HepG2 (cell line): Measurements from ENCODE around the gene STRN4. TPM values are rescaled to one million over a fixed set of nuclear protein-coding genes. Genes with fewer than 3 reads are reported as not detected.

Source experiments
- ATAC-seq: fragments of 200-7000 bp; cut with Tn5 transposase; 3 replicates; pipeline ENCODE4 v1.9.1; 2020; ENCODE audit warnings: mild to moderate bottlenecking, moderate library complexity
- BruUV-seq: library from RNA; stranded (reverse); fragments of 400-500 nt; replicated peaks from 2 replicates; lab custom pipeline; 2021; lab: Mats Ljungman, UMichigan
- CTCF ChIA-PET: fragments of 300-600 bp; formaldehyde crosslinking; extraction: SDS; loops from one replicate; lab custom pipeline; 2021; ENCODE audit warnings: low total read pairs, inconsistent platforms, low intra/inter-chr PET ratio; lab: Yijun Ruan, JAX
- POLR2A ChIA-PET: fragments of 350-600 bp; sonication (Branson Sonifier 250); formaldehyde crosslinking; loops from one replicate; lab custom pipeline; 2020; ENCODE audit warnings: antibody characterized with exemption, inconsistent platforms; lab: Yijun Ruan, JAX
- DNase-seq: peaks from one replicate; pipeline ENCODE4 v3.0.0-alpha.2; 2015; ENCODE audit warnings: low spot score
- FAIRE-seq: peaks from 3 replicates; lab custom pipeline; 2011; peaks lifted over from hg19 to GRCh38; lab: Jason Lieb, UNC
- H2AFZ ChIP-seq: one replicate; pipeline ENCODE4 v1.6.1; 2011; ENCODE audit warnings: low read length, inconsistent platforms
- H3K27ac ChIP-seq: fragments of 300-600 bp; 3 replicates; pipeline ENCODE4 v1.8.0; 2011; ENCODE audit warnings: mixed run types, mild to moderate bottlenecking, mixed read lengths, low read length, inconsistent platforms; ENCODE audit not compliant: insufficient read depth; ENCODE audit errors: extremely low read length
- H3K27me3 ChIP-seq, 2 experiments: fragments of 200-600 bp in 1 of 2; 2 replicates in 1 of 2; 3 replicates in 1 of 2; pipeline versions ENCODE4 v1.6.0 to v1.8.0; 2011; ENCODE audit warnings: low read length in 2 of 2, mild to moderate bottlenecking in 2 of 2, moderate library complexity in 2 of 2, inconsistent platforms in 1 of 2; ENCODE audit not compliant: insufficient read depth in 2 of 2, control insufficient read depth in 1 of 2
- H3K36me3 ChIP-seq, 2 experiments: fragments of 200-600 bp in 1 of 2; replicated peaks in 1 of 2; 2 replicates in 1 of 2; 3 replicates in 1 of 2; pipeline versions ENCODE4 v1.5.1 to v1.8.0; 2011; ENCODE audit warnings: low read length in 2 of 2, inconsistent platforms in 1 of 2; ENCODE audit not compliant: insufficient read depth in 2 of 2, control insufficient read depth in 1 of 2
- H3K4me1 ChIP-seq: 2 replicates; pipeline ENCODE4 v1.5.1; 2012; ENCODE audit warnings: low read length, inconsistent platforms; ENCODE audit not compliant: insufficient read depth
- H3K4me2 ChIP-seq: 2 replicates; pipeline ENCODE4 v1.6.0; 2011; ENCODE audit warnings: low read depth, low read length, inconsistent platforms
- H3K4me3 ChIP-seq, 3 experiments: fragments of 200-600 bp in 1 of 3; sonication (generic), shearing (Covaris generic) in 1 of 3; replicated peaks in 1 of 3; 2 replicates each; pipeline ENCODE4 v1.5.1; 2011 to 2016; ENCODE audit warnings: low read length in 3 of 3, inconsistent platforms in 2 of 3, low read depth in 2 of 3, mild to moderate bottlenecking in 2 of 3, control low read depth in 1 of 3, mixed read lengths in 1 of 3; ENCODE audit not compliant: insufficient read depth in 1 of 3
- H3K79me2 ChIP-seq: one replicate; pipeline ENCODE4 v1.6.1; 2011; ENCODE audit warnings: low read length, inconsistent platforms; ENCODE audit not compliant: insufficient read depth
- H3K9ac ChIP-seq: 2 replicates; pipeline ENCODE4 v1.6.0; 2011; ENCODE audit warnings: mild to moderate bottlenecking, low read depth, low read length, inconsistent platforms; ENCODE audit not compliant: insufficient read depth
- H3K9me3 ChIP-seq: 2 replicates; pipeline ENCODE4 v1.5.1; 2012; ENCODE audit warnings: mild to moderate bottlenecking, low read length
- H4K20me1 ChIP-seq: 2 replicates; pipeline ENCODE4 v1.6.0; 2011; ENCODE audit warnings: inconsistent platforms, mild to moderate bottlenecking, low read length, moderate library complexity; ENCODE audit not compliant: insufficient read depth
- BORCS8-MEF2B ChIP-seq: sonication (generic); formaldehyde crosslinking; IDR thresholded peaks from 2 replicates; pipeline ENCODE4 v1.8.0; 2022; ENCODE audit warnings: mild to moderate bottlenecking, missing genetic modification reagents
- CENPT ChIP-seq: sonication (generic); formaldehyde crosslinking; IDR thresholded peaks from 2 replicates; pipeline ENCODE4 v1.8.0; 2022; ENCODE audit warnings: low read depth, mild to moderate bottlenecking, moderate library complexity, missing genetic modification reagents
- HMG20A ChIP-seq: IDR thresholded peaks from 2 replicates; pipeline ENCODE4 v1.6.1; 2016; ENCODE audit warnings: borderline replicate concordance
- MIER3 ChIP-seq: IDR thresholded peaks from 2 replicates; pipeline ENCODE4 v1.6.1; 2016; ENCODE audit warnings: missing compliant biosample characterization, borderline replicate concordance
- REXO4 ChIP-seq: sonication (generic); formaldehyde crosslinking; IDR thresholded peaks from 2 replicates; pipeline ENCODE4 v1.8.0; 2022; ENCODE audit warnings: missing genetic modification reagents, mild to moderate bottlenecking, borderline replicate concordance
- SIX1 ChIP-seq: sonication (generic); formaldehyde crosslinking; IDR thresholded peaks from 2 replicates; pipeline ENCODE4 v1.4.0; 2020; ENCODE audit warnings: missing genetic modification reagents, borderline replicate concordance
- SIX4 ChIP-seq: sonication (generic); formaldehyde crosslinking; IDR thresholded peaks from 2 replicates; pipeline ENCODE4 v1.4.0; 2020; ENCODE audit warnings: missing genetic modification reagents
- SMAD1 ChIP-seq: sonication (generic); formaldehyde crosslinking; IDR thresholded peaks from 2 replicates; pipeline ENCODE4 v1.4.0; 2020; ENCODE audit warnings: missing genetic modification reagents, low read depth, mild to moderate bottlenecking, borderline replicate concordance
- ZBTB40 ChIP-seq, 2 experiments: fragments of 450-650 bp in 1 of 2; sonication (generic) in 1 of 2; formaldehyde crosslinking in 1 of 2; IDR thresholded peaks; 2 replicates each; pipeline versions ENCODE4 v1.6.1 to v1.8.0; 2016 to 2022; ENCODE audit warnings: antibody characterized with exemption in 1 of 2, mild to moderate bottlenecking in 1 of 2, missing genetic modification reagents in 1 of 2
- ZNF160 ChIP-seq: sonication (generic); formaldehyde crosslinking; IDR thresholded peaks from 2 replicates; pipeline ENCODE4 v1.8.0; 2022; ENCODE audit warnings: mild to moderate bottlenecking, inconsistent platforms, missing genetic modification reagents
- ZNF3 ChIP-seq: IDR thresholded peaks from 2 replicates; pipeline ENCODE4 v1.7.0; 2017; ENCODE audit warnings: inconsistent platforms
- ZNF441 ChIP-seq: sonication (generic); formaldehyde crosslinking; IDR thresholded peaks from 2 replicates; pipeline ENCODE4 v1.7.0; 2021; ENCODE audit warnings: missing genetic modification reagents, borderline replicate concordance
- ZNF512B ChIP-seq: sonication (generic); formaldehyde crosslinking; IDR thresholded peaks from 2 replicates; pipeline ENCODE4 v1.5.1; 2020; ENCODE audit warnings: missing genetic modification reagents, mild to moderate bottlenecking, borderline replicate concordance
- WGBS: methylation state at CpG from one replicate; pipeline ENCODE4 v1.1.6; 2017; ENCODE audit warnings: low lambda C conversion rate; 5-methylcytosine and 5-hydroxymethylcytosine counted together
- in situ Hi-C: cut with HindIII; loops from 2 replicates; pipeline ENCODE4 v1.10.0; 2017; ENCODE audit warnings: low pct_unique_long_range_greater_than_20kb; ENCODE audit not compliant: extremely low pct_ligation_motif_present
- intact Hi-C: fragments of 100-400 bp; cut with micrococcal nuclease; formaldehyde crosslinking; loops from one replicate; pipeline ENCODE4 v1.10.0; 2022; ENCODE audit not compliant: unreplicated experiment
- polyA plus RNA-seq, 8 experiments: library from polyadenylated mRNA; depleted of rRNA in 3 of 8; stranded (reverse) in 7 of 8; unstranded in 1 of 8; fragments of >200 nt; fragmentation: Illumina TruSeq in 4 of 8; extraction: Trizol in 4 of 8; gene quantifications; 2 replicates each; pipeline versions ENCODE4 v1.2.1 to v1.2.3, GENCODE V29; 2011 to 2016; ENCODE audit warnings: low read depth in 4 of 8, missing spikeins in 1 of 8, mixed read lengths in 1 of 8; ENCODE audit not compliant: insufficient read depth in 1 of 8
- total RNA-seq, 5 experiments: library from RNA; depleted of rRNA; stranded (reverse); fragments of >200 nt; fragmentation: Illumina TruSeq; extraction: Trizol; gene quantifications; 2 replicates each; pipeline ENCODE4 v1.2.3, GENCODE V29; 2016; ENCODE audit warnings: low read depth in 1 of 5

Gene STRN4
- total and polyA plus RNA-seq, 2 of the 13 experiments (the other 11 are each of a cell fraction or from before 2014, with no cell fraction given) = 43.1 to 57.3 TPM

- peak; percentile 92 for DNase-seq
- Histone ChIP-seq H3K36me3 (no peaks in the 10 kb centered on the region), H3K27me3 (no peaks in the 10 kb centered on the region), H3K27ac (peak overlapping the region; percentile 66), H3K79me2 (no peaks in the 10 kb centered on the region), H3K4me3 (peak overlapping the region in 1 of 3 experiments; percentile 25; a peak in 2 of 6 replicates), H2AFZ (no peak overlapping the region), H3K4me2 (peak overlapping the region; percentile 52), H3K9ac (peak overlapping the region; percentile 56; the same call in 1 of the 2 replicates), H4K20me1 (no peaks in the 10 kb centered on the region), H3K4me1 (peaks cover 68% of the 10 kb centered on the region), H3K9me3 (no peaks in the 10 kb centered on the region)
- BruUV-seq = no TSS peak
- 0% methylated on average over 11 of the region's 11 CpGs for WGBS
- ChIA-PET POLR2A (interaction anchor here (0.5 to 1.6 kb wide), 11 partner anchors 11 to 164 kb away, joined by 3 to 14 read pairs (median 4); partner anchors contain the start of gene SLC1A5), CTCF (no interaction called here)
- ATAC-seq = peak; percentile 79
- intact Hi-C loops (no loop called here), in situ Hi-C loops (no loop called here)
- FAIRE-seq = peak; percentile 78
- peak; percentile 66; the same call in 1 of the 2 replicates for TF ChIP-seq MIER3
- TF ChIP-seq ZNF160 (CRISPR knock-in tag) = no peak
- no peak for TF ChIP-seq ZNF441
- TF ChIP-seq BORCS8-MEF2B (CRISPR knock-in tag) = 0 out of 2 replicates have a peak, but pooled peaks have one; percentile 45
- no peak for TF ChIP-seq REXO4 (CRISPR knock-in tag)
- no peak for TF ChIP-seq SMAD1 (CRISPR knock-in tag)
- TF ChIP-seq SIX4 (CRISPR knock-in tag) = 0 out of 2 replicates have a peak, but pooled peaks have one; percentile 16
- no peak for TF ChIP-seq ZNF512B (CRISPR knock-in tag)
- peak; percentile 77 for TF ChIP-seq HMG20A (CRISPR knock-in tag)
- TF ChIP-seq ZNF3 (CRISPR knock-in tag) = no peak
- TF ChIP-seq SIX1 (CRISPR knock-in tag) = no peak
- TF ChIP-seq CENPT (CRISPR knock-in tag) = no peak
- no peak for TF ChIP-seq ZBTB40 (IDR thresholded peaks at IDR 0.05)
- no peak for TF ChIP-seq ZBTB40 (CRISPR knock-in tag; IDR thresholded peaks at IDR 0.05)
Observed at GRCh38 chr19:46764817-46765291, 18.6 kb upstream of the STRN4 start.
